ENCODE measurements around the gene PMPCA. TPM values are rescaled to one million over a fixed set of nuclear protein-coding genes. Genes with fewer than 3 reads are reported as not detected.

Gene PMPCA
- total RNA-seq, 4 donors from 2014 or later = 28.8 to 48.2 (median 39.0) TPM

DNA sequence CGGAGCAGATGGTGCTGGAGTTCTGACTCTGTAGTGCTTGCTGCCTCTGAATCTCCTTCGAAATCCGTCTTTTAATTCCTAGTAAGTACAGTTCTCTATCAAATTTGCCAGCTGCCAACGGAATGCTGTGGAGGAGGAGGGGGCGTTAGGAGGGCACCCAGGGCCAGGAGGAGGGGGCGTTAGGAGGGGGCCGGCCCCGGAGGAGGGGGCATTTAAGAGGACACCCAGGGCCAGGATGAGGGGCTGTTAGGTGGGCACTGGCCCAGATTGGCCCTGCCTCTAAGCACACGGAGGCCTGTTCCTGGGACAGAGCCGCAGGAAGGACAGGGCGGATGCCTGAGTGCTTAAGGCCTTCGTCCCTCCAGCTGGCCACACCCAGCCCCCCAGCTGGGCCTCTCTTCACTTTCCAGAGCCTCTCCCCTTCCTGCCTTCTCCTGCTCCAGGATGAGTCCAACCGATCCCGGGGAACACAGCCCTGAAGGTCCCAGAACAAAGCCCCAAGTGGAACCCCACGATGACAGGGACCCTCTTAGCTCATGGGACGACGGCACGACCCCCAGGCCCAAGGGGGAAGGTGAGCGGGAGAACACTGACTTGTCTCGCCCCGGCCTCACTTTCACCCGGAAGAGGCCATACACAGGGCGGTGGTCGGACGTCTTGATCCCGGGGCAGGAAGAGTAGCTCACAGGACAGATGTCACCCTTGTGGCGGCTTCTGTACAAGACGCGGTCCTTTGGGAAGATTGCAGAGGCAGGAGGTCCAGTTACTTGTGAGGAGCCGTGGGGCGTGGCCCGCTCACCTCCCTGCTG is 19.4 kb downstream of the PMPCA start:
- intact Hi-C loops (cut with DNase I) = no loop called here
- no peak for DNase-seq
- WGBS, 2 donors = 83 to 91% methylated on average over 14 to 19 of the region's 32 CpGs
- peaks cover 9 to 21% of the 10 kb centered on the region in 2 donors for H3K36me3 ChIP-seq
- H3K4me3 ChIP-seq (replicated peaks in 1 of 3) = no peak overlapping the region
- H3K27ac ChIP-seq = no peak overlapping the region
- peaks cover 11 to 16% of the 10 kb centered on the region in 2 donors for H3K4me1 ChIP-seq
- TF ChIP-seq, protein P1, sequence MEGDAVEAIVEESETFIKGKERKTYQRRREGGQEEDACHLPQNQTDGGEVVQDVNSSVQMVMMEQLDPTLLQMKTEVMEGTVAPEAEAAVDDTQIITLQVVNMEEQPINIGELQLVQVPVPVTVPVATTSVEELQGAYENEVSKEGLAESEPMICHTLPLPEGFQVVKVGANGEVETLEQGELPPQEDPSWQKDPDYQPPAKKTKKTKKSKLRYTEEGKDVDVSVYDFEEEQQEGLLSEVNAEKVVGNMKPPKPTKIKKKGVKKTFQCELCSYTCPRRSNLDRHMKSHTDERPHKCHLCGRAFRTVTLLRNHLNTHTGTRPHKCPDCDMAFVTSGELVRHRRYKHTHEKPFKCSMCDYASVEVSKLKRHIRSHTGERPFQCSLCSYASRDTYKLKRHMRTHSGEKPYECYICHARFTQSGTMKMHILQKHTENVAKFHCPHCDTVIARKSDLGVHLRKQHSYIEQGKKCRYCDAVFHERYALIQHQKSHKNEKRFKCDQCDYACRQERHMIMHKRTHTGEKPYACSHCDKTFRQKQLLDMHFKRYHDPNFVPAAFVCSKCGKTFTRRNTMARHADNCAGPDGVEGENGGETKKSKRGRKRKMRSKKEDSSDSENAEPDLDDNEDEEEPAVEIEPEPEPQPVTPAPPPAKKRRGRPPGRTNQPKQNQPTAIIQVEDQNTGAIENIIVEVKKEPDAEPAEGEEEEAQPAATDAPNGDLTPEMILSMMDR (IDR thresholded peaks at IDR 0.05) = no peak
- no peak for TF ChIP-seq POLR2A (IDR thresholded peaks at IDR 0.05)
- H3K27me3 ChIP-seq = no peaks in the 10 kb centered on the region
- no peaks in the 10 kb centered on the region for H3K9me3 ChIP-seq

DNA sequence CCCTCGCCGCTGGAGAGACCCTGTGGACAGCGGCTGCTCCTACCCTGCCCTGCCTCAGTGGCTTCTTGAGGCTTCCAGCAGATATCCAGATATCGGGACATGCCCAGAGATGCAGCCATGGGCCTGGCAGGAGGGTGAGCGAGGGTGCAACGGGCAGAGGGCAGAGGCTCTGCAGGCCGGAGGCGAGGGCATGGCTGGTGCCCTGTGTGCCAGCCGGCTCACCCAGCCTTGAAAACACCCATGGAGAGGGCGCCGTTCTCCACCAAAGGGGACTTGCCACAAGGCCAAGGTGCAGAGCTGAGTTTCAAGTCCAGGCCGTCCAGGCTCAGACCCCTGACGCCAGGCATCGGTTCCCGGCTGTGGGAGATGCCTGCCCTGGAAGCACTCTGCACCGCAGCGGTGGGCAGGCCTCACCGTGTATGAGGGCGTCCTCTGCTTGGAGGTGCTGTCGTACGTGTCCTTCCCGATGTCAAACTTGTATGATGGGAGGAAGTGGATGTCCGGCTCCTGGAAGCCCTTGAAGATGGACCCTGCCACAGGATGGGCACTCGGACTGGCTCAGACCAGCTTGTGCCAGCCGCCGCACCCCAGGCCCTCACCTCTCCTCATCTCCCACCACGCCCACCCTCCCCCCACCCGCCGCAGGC is 20.3 kb downstream of the PMPCA start:
- Histone ChIP-seq H3K4me1 (peaks cover 7 to 10% of the 10 kb centered on the region in 2 donors), H3K36me3 (peaks cover 9 to 21% of the 10 kb centered on the region in 2 donors), H3K4me3 (replicated peaks in 1 of 3) (no peak overlapping the region), H3K9me3 (no peaks in the 10 kb centered on the region), H3K27me3 (no peaks in the 10 kb centered on the region), H3K27ac (no peak overlapping the region)
- WGBS, 2 donors = 99% methylated on average over 11 to 26 of the region's 29 CpGs
- intact Hi-C loops (cut with DNase I) = no loop called here
- no peak for DNase-seq
- no peak for TF ChIP-seq POLR2A (IDR thresholded peaks at IDR 0.05)

DNA sequence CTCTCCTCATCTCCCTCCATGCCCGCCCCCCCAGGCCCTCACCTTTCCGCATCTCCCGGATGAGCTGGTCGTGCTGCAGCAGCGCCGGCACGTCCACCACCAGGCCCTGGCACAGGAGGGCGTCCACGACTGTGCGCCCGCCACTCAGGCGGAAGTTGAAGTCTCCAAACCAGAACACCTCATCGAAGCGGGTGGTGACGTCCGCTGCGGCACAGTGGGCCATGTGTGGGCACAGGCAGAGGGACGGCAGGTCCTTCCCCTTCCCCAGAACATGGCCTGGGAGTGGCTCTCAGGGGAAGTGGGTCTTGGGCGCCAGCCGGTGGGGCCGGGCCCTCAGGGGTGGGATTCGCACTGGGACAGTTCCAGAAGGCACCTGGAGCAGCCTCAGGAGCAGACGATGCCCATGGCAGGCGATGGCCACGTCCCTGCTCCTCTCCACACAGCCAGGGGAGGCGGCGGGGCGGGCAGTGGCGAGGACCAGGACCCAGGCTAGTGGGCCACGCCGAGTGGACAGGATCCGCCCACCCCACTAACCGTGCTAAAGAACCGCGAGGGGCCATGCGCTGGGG is 21.4 kb downstream of the PMPCA start:
- H3K27me3 ChIP-seq = no peaks in the 10 kb centered on the region
- H3K36me3 ChIP-seq = peaks cover 9 to 21% of the 10 kb centered on the region in 2 donors
- TF ChIP-seq POLR2A (IDR thresholded peaks at IDR 0.05) = no peak
- TF ChIP-seq, protein P1 (IDR thresholded peaks at IDR 0.05) = no peak
- intact Hi-C loops (cut with DNase I) = no loop called here
- no peak for DNase-seq
- H3K4me3 ChIP-seq (replicated peaks in 1 of 3) = no peak overlapping the region
- H3K9me3 ChIP-seq = no peaks in the 10 kb centered on the region
- 94 to 95% methylated on average over 14 to 20 of the region's 36 CpGs for WGBS, 2 donors
- H3K27ac ChIP-seq = no peak overlapping the region
- H3K4me1 ChIP-seq = peaks cover 0 to 5% of the 10 kb centered on the region in 2 donors

DNA sequence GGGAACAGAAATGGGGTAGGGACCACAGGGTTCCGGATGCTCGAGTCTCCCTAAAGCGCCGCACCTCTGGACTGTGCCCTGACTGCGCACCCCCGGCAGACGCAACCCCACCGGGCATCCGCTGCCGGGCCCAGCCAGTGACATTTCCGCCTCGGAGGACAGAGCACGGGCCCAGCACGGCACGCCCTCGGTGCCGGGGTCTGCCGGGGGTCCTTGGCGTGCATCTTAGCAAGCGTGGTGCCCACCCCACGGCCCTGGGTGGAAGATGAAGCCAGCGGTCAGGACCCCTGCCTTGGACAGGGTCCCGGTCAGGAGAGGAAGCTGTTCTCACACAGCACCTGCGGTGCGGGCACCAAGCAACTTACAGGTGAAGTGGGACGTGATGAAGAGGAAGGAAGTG is 22.1 kb downstream of the PMPCA start:
- no peak overlapping the region for H3K4me3 ChIP-seq (replicated peaks in 1 of 3)
- WGBS, 2 donors = 89 to 92% methylated on average over 23 to 26 of the region's 26 CpGs

DNA sequence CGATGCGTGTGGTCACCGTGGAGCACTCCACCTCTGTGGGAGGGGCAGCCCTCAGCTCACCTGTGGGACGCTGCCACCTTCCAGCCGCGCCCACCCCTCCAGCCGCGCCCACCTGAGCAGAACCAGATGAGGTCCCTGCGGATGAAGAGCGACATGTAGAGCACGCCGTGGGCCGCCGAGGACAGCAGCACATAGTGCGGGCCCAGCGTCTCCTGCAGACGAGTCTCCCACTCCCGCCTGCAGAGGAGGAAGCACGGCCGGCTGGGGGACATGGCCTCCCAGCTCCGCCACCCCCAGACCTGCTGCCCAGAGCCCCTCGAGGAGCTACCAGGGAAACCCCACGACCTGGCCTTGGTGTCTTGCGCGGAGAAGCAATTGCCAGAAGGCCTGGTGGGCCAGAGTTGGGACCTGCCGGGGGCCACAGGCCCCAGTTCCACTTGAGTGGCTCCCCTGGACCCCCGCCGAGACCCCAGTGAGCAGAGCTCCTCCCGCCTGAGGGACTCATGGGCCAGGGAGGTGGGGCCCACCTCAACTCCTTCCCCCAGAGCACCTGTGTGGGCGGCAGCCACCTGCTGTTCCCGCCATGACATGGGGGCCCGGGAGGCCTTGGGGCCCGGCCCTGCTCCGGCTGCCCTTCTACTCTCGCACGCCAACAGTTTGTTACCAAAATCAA is 22.7 kb downstream of the PMPCA start:
- WGBS, 2 donors = 91 to 93% methylated on average over 19 to 26 of the region's 36 CpGs
- TF ChIP-seq, protein P1 (IDR thresholded peaks at IDR 0.05) = no peak
- TF ChIP-seq POLR2A (IDR thresholded peaks at IDR 0.05) = no peak
- DNase-seq = no peak

More for the DNA sequence above, 22.1 kb downstream of the PMPCA start:
- H3K4me1 ChIP-seq = peaks cover 3 to 13% of the 10 kb centered on the region in 2 donors
- intact Hi-C loops (cut with DNase I) = no loop called here
- TF ChIP-seq, protein P1 (IDR thresholded peaks at IDR 0.05) = no peak
- TF ChIP-seq POLR2A (IDR thresholded peaks at IDR 0.05) = no peak
- DNase-seq = no peak
- peaks cover 9 to 21% of the 10 kb centered on the region in 2 donors for H3K36me3 ChIP-seq
- H3K27me3 ChIP-seq = no peaks in the 10 kb centered on the region
- no peaks in the 10 kb centered on the region for H3K9me3 ChIP-seq
- H3K27ac ChIP-seq = no peak overlapping the region

More for the DNA sequence above, 22.7 kb downstream of the PMPCA start:
- H3K4me3 ChIP-seq (replicated peaks in 1 of 3) = no peak overlapping the region
- H3K36me3 ChIP-seq = peaks cover 9 to 21% of the 10 kb centered on the region in 2 donors
- intact Hi-C loops (cut with DNase I) = no loop called here
- no peaks in the 10 kb centered on the region for H3K9me3 ChIP-seq
- peaks cover 9 to 19% of the 10 kb centered on the region in 2 donors for H3K4me1 ChIP-seq
- no peaks in the 10 kb centered on the region for H3K27me3 ChIP-seq
- no peak overlapping the region for H3K27ac ChIP-seq
